Fibroblast of pulmonary artery (primary cell): ENCODE results near the gene PCDHGA5.
"Not testable (repeated sequence)": the region's sequence is repeated elsewhere in the genome, so short reads cannot be mapped to it uniquely, and the experiment has no call there.

Source experiments
- DNase-seq: peaks from one replicate; pipeline ENCODE4 v3.0.0-alpha.2; 2010; ENCODE audit warnings: low read depth
- H3K4me3 ChIP-seq: replicated peaks from 2 replicates; pipeline ENCODE4 v1.5.1; 2011; ENCODE audit warnings: low read depth, mild to moderate bottlenecking, control low read depth, low read length, moderate library complexity
- CTCF ChIP-seq: IDR thresholded peaks from 2 replicates; pipeline ENCODE4 v1.5.1; 2011; ENCODE audit warnings: mild to moderate bottlenecking, control low read depth, low read length, inconsistent platforms; ENCODE audit errors: missing control alignments

PCDHGA5 gene

GRCh38 chr5:141392429-141393198 is 28.7 kb downstream of the PCDHGA5 start, which contains the start of gene PCDHGA8:
Gene PCDHGA8, plus strand, starts transcription at chr5:141392633. Its CDS starts 181 bp downstream, at chr5:141392814.
- H3K4me3 ChIP-seq = no peak within 1 kb of the TSS
- TF ChIP-seq CTCF = peak; percentile 17
- peak; percentile 33 for DNase-seq

- no peak for TF ChIP-seq CTCF
- H3K4me3 ChIP-seq = no peak overlapping the region
- no peak for DNase-seq
Measured at GRCh38 chr5:141393267-141393666, 29.3 kb downstream of the PCDHGA5 start.

- not testable (repeated sequence) for H3K4me3 ChIP-seq, DNase-seq
Measured at GRCh38 chr5:141394401-141395187, 30.6 kb downstream of the PCDHGA5 start.

GRCh38 chr5:141397756-141398551 is 34.0 kb downstream of the PCDHGA5 start, which contains the start of gene PCDHGB5:
Gene PCDHGB5, plus strand, starts transcription at chr5:141397947. Its CDS starts 181 bp downstream, at chr5:141398128.
- TF ChIP-seq CTCF = peak; percentile 64
- DNase-seq = peak; percentile 78
- H3K4me3 ChIP-seq = peak within 1 kb of the TSS; percentile 50

- TF ChIP-seq CTCF = no peak
- no peak for DNase-seq
- H3K4me3 ChIP-seq = peak overlapping the region; percentile 28
Measured at GRCh38 chr5:141398608-141399007, 34.6 kb downstream of the PCDHGA5 start.

GRCh38 chr5:141399555-141400258 is 35.7 kb downstream of the PCDHGA5 start:
- peak overlapping the region; percentile 12 for H3K4me3 ChIP-seq
- DNase-seq = no peak
- TF ChIP-seq CTCF = no peak
